ENCODE measurements around the gene SLC45A2.
A peak's percentile ranks its signal among the peaks of the same experiment; 100 is the strongest.

SLC45A2 gene

DNA sequence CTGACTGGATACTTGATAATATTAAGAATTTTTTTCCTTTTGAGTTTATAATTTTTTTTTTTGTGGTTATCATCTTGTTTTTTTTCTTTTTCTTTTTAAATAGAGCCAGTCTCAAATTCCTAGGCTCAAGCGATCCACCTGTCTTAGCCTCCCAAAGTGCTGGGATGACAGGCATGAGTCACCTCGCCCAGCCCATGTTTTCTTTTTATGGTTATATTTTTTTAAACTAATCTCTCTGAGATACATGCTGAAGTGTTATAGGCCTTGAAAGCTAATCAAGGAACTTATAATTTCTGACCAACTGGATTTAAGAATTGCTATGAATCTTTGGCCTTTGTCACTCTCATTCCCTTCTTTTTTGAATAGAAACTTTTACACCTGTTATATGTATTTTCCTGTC lies 30.1 kb upstream of the SLC45A2 start:
- no peak overlapping the region for H3K27ac ChIP-seq
- TF ChIP-seq ZFX (IDR thresholded peaks at IDR 0.05; ENCODE audit: borderline replicate concordance) = no peak
- TF ChIP-seq, protein P1, sequence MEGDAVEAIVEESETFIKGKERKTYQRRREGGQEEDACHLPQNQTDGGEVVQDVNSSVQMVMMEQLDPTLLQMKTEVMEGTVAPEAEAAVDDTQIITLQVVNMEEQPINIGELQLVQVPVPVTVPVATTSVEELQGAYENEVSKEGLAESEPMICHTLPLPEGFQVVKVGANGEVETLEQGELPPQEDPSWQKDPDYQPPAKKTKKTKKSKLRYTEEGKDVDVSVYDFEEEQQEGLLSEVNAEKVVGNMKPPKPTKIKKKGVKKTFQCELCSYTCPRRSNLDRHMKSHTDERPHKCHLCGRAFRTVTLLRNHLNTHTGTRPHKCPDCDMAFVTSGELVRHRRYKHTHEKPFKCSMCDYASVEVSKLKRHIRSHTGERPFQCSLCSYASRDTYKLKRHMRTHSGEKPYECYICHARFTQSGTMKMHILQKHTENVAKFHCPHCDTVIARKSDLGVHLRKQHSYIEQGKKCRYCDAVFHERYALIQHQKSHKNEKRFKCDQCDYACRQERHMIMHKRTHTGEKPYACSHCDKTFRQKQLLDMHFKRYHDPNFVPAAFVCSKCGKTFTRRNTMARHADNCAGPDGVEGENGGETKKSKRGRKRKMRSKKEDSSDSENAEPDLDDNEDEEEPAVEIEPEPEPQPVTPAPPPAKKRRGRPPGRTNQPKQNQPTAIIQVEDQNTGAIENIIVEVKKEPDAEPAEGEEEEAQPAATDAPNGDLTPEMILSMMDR (IDR thresholded peaks at IDR 0.05) = no peak

DNA sequence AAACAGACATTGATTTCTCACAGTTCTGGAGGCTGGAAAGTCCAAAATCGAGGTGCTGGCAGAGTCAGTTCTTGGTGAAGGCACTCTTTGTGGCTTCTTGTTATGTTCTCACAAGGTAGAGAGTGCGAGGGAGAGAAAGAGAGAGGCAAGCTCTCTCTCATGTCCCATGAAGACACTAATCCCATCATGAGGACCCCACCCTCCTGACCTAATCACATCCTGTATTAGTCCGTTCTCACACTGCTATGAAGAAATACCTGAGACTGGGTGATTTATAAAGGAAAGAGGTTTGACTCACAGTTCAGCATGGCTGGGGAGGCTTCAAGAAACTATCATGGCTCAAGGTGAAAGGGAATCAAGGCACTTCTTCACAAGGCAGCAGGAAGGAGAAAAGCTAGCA lies 29.1 kb upstream of the SLC45A2 start:
- no peak overlapping the region for H3K27ac ChIP-seq
- TF ChIP-seq, protein P1 (IDR thresholded peaks at IDR 0.05) = no peak
- no peak for TF ChIP-seq ZFX (IDR thresholded peaks at IDR 0.05; ENCODE audit: borderline replicate concordance)

DNA sequence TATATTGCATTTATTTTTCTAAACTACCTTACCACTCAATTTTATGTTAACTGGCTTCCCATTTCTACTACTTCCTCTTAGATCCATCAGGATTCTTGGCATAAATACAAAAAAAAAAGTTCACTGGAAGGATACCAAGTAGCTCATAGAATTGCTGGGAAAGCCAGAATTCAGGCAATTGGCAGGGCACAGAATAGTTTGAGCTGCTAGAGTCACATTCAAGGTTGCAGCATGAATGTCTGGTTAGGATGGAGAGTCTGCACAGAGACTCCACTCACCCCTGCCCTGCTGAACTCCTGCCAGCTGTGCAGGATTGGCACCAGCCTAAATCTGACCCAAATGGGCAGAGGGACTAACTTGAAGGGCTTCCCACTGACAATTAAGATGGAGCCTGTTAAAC lies 28.3 kb upstream of the SLC45A2 start:
- no peak for TF ChIP-seq ZFX (IDR thresholded peaks at IDR 0.05; ENCODE audit: borderline replicate concordance)
- TF ChIP-seq, protein P1 (IDR thresholded peaks at IDR 0.05) = no peak
- H3K27ac ChIP-seq = no peak overlapping the region

DNA sequence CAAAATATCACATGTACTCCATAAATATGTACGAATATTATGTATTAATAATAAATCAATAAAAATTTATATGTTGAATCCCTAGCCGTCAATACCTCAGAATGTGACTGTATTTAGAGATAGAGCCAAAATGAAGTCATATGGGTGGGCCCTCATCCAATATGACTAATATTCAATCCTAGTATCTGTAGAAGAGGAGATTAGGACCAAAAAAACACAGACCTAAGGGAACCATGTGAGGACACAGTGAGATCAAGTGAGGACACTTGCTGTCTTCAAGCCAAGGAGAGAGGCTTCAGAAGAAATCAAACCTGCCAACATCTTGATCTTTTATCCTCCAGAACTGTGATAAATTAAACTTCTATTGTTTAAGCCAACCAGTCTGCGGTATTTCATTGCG lies 27.0 kb upstream of the SLC45A2 start:
- H3K27ac ChIP-seq = no peak overlapping the region
- TF ChIP-seq, protein P1 (IDR thresholded peaks at IDR 0.05) = no peak
- TF ChIP-seq ZFX (IDR thresholded peaks at IDR 0.05; ENCODE audit: borderline replicate concordance) = no peak

DNA sequence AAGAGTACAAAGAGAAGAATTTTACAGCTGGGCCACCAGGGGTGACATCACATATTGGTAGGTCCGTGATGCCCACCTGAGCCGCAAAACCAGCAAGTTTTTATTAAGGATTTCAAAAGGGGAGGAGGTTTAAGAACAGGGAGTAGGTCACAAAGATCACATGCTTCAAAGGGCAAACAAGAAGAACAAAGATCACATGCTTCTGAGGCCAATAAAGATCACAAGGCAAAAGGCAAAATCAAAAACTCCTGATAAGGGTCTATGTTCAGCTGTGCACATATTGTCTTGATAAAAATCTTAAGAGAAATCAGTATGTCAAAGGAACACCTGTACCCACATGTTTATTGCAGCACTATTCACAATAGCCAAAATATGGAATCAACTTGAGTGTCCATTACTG lies 25.7 kb upstream of the SLC45A2 start:
- H3K27ac ChIP-seq = peak overlapping the region; percentile 97

DNA sequence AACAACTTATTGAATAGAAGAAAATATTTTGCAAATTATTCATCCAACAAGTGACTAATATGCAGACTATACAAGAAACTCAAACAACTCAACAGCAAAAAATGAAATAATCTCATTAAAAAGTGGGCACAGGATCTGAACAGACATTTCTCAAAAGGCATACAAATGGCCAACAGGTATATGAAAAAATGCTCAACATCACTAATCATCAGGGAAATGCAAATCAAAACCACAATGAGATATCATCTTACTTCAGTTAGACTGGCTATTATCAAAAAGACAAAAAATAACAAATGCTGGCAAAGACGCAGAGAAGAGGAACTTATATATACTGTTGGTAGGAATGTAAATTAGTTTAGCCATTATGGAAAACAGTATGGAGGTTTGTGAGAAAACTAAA lies 25.1 kb upstream of the SLC45A2 start:
- peak overlapping the region; percentile 97 for H3K27ac ChIP-seq
- TF ChIP-seq ZFX (IDR thresholded peaks at IDR 0.05; ENCODE audit: borderline replicate concordance) = no peak
- TF ChIP-seq, protein P1 (IDR thresholded peaks at IDR 0.05) = no peak

DNA sequence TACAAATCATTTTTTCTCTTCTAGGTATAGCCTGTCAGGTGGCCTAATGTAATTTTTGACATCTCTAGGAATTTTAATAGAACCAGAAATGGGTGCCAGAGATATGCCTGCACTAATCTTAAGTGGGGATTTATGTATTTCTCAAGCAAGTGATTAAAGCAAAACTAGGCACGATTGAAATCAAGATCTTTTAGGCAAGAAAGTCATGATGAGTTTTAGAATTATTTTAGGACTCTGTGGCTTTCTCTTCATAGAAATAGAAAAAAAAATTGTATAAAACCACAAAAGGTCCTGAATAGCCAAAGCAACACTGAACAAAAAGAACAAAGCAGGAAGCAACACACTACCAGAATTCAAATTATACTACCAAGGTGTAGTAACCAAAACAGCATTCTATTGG lies 24.3 kb upstream of the SLC45A2 start:
- TF ChIP-seq ZFX (IDR thresholded peaks at IDR 0.05; ENCODE audit: borderline replicate concordance) = no peak
- TF ChIP-seq, protein P1 (IDR thresholded peaks at IDR 0.05) = no peak
- peak overlapping the region; percentile 97 for H3K27ac ChIP-seq
